A549 treated with DMSO at 1 μM for 4 hours (cell line): ENCODE data around the gene ZNF682. TPM values are rescaled to one million over a fixed set of nuclear protein-coding genes. Genes with fewer than 3 reads are reported as not detected.

Experiments
- total RNA-seq: library from RNA; stranded (reverse); fragments of 200-300 nt; extraction: Qiagen RNA extraction; gene quantifications from 5 replicates; pipeline ENCODE4 v1.2.3, GENCODE V29; 2022; ENCODE audit warnings: low read depth

Gene ZNF682
- not detected in 5 replicates for total RNA-seq

GRCh38 chr19:20039203-20039723 lies at the start of gene ZNF682:
Gene ZNF682, minus strand, starts transcription at chr19:20039505. Its CDS starts 160 bp downstream, at chr19:20039345.

GRCh38 chr19:20077791-20078463 lies 38.6 kb upstream of the ZNF682 start, which contains the start of gene ZNF90:
Gene ZNF90, plus strand, starts transcription at chr19:20078000. Its CDS starts 133 bp downstream, at chr19:20078133.

Other genes starting within 250 kb of the ZNF682 start
- 0.08 to 0.53 TPM (median 0.16 TPM) in 5 replicates for gene ZNF506, start 217.8 kb downstream of the ZNF682 start, total RNA-seq
- not detected in 5 replicates for gene ZNF253, start 173.6 kb downstream of the ZNF682 start, total RNA-seq
- gene ZNF93, start 138.6 kb downstream of the ZNF682 start, total RNA-seq = not detected in 5 replicates
- gene ZNF90, start 38.5 kb upstream of the ZNF682 start, total RNA-seq = not detected in 5 replicates
- not detected in 5 replicates for gene ZNF486, start 127.7 kb upstream of the ZNF682 start, total RNA-seq